HEK293 (cell line): ENCODE results near the gene DPM2.
A peak's percentile ranks its signal among the peaks of the same experiment; 100 is the strongest.

ENCODE experiments used
- CTCF ChIA-PET: fragments of 350-600 bp; formaldehyde crosslinking; extraction: SDS; loops from one replicate; lab custom pipeline; 2021; ENCODE audit warnings: antibody characterized with exemption; lab: Yijun Ruan, JAX
- POLR2A ChIA-PET: fragments of 300-600 bp; formaldehyde crosslinking; extraction: SDS; loops from one replicate; lab custom pipeline; 2020; ENCODE audit warnings: antibody characterized with exemption, inconsistent platforms; lab: Yijun Ruan, JAX
- H3K27ac ChIP-seq: fragments of 200-500 bp; sonication (Bioruptor generic); 2 replicates; pipeline ENCODE4 v1.5.1; 2014; ENCODE audit warnings: low read depth, low read length, control low read depth, inconsistent platforms; ENCODE audit errors: extremely low read depth
- H3K36me3 ChIP-seq, 2 experiments: fragments of 200-500 bp in 1 of 2; sonication (Bioruptor generic) in 1 of 2; 1 replicate in 1 of 2; 2 replicates in 1 of 2; pipeline ENCODE4 v1.5.1; 2014 to 2017; ENCODE audit warnings: inconsistent platforms in 2 of 2, low read length in 2 of 2; ENCODE audit not compliant: control insufficient read depth in 2 of 2, insufficient read depth in 1 of 2
- H3K4me1 ChIP-seq: fragments of 200-500 bp; sonication (Bioruptor generic); 2 replicates; pipeline ENCODE4 v1.5.1; 2014; ENCODE audit warnings: mild to moderate bottlenecking, low read length, inconsistent platforms; ENCODE audit not compliant: control insufficient read depth, insufficient read depth
- H3K4me3 ChIP-seq: 2 replicates; pipeline ENCODE4 v1.5.1; 2011; ENCODE audit warnings: low read depth, mild to moderate bottlenecking, control low read depth, low read length, moderate library complexity
- H3K9me3 ChIP-seq: fragments of 200-500 bp; sonication (Bioruptor generic); 2 replicates; pipeline ENCODE4 v1.5.1; 2014; ENCODE audit warnings: low read depth, low read length, inconsistent platforms; ENCODE audit not compliant: control insufficient read depth, insufficient read depth
- FEZF1 ChIP-seq: fragments of 450-650 bp; formaldehyde crosslinking; IDR thresholded peaks from 2 replicates; pipeline ENCODE4 v1.5.1; 2016; ENCODE audit warnings: missing biosample characterization, missing genetic modification characterization
- GLI4 ChIP-seq: fragments of 450-650 bp; formaldehyde crosslinking; IDR thresholded peaks from 2 replicates; pipeline ENCODE4 v1.5.1; 2016; ENCODE audit warnings: missing biosample characterization, missing genetic modification characterization
- GLIS1 ChIP-seq: fragments of 450-650 bp; formaldehyde crosslinking; IDR thresholded peaks from 2 replicates; pipeline ENCODE4 v1.5.1; 2016; ENCODE audit warnings: missing biosample characterization, missing genetic modification characterization
- GLIS2 ChIP-seq: fragments of 450-650 bp; formaldehyde crosslinking; IDR thresholded peaks from 2 replicates; pipeline ENCODE4 v1.5.1; 2016; ENCODE audit warnings: missing biosample characterization, missing genetic modification characterization
- KLF8 ChIP-seq: fragments of 450-650 bp; formaldehyde crosslinking; IDR thresholded peaks from 2 replicates; pipeline ENCODE4 v1.5.1; 2016; ENCODE audit warnings: missing biosample characterization, missing genetic modification characterization
- MEIS1 ChIP-seq: sonication (generic); formaldehyde crosslinking; IDR thresholded peaks from 2 replicates; pipeline ENCODE4 v1.8.1; 2022; ENCODE audit warnings: missing genetic modification reagents, mild to moderate bottlenecking, borderline replicate concordance
- SCRT1 ChIP-seq: fragments of 450-650 bp; formaldehyde crosslinking; IDR thresholded peaks from 2 replicates; pipeline ENCODE4 v1.5.1; 2016; ENCODE audit warnings: missing biosample characterization, missing genetic modification characterization, borderline replicate concordance
- SP3 ChIP-seq: fragments of 450-650 bp; formaldehyde crosslinking; IDR thresholded peaks from 2 replicates; pipeline ENCODE4 v1.5.1; 2016; ENCODE audit warnings: missing biosample characterization, missing genetic modification characterization
- ZBTB20 ChIP-seq: fragments of 450-650 bp; formaldehyde crosslinking; IDR thresholded peaks from 2 replicates; pipeline ENCODE4 v1.5.1; 2016; ENCODE audit warnings: missing biosample characterization, missing genetic modification characterization
- ZBTB26 ChIP-seq: fragments of 450-650 bp; formaldehyde crosslinking; optimal IDR thresholded peaks from 2 replicates; pipeline ENCODE3; 2016; ENCODE audit warnings: missing biosample characterization, mild to moderate bottlenecking, missing genetic modification characterization
- ZNF133 ChIP-seq: fragments of 450-650 bp; formaldehyde crosslinking; IDR thresholded peaks from 2 replicates; pipeline ENCODE4 v1.5.1; 2016; ENCODE audit warnings: missing biosample characterization, missing genetic modification characterization
- ZNF223 ChIP-seq: fragments of 450-650 bp; formaldehyde crosslinking; IDR thresholded peaks from 2 replicates; pipeline ENCODE4 v1.5.1; 2016; ENCODE audit warnings: missing biosample characterization, missing genetic modification characterization
- ZNF239 ChIP-seq: fragments of 450-650 bp; formaldehyde crosslinking; IDR thresholded peaks from 2 replicates; pipeline ENCODE4 v1.5.1; 2016; ENCODE audit warnings: missing biosample characterization, missing genetic modification characterization
- ZNF248 ChIP-seq: fragments of 450-650 bp; formaldehyde crosslinking; IDR thresholded peaks from 2 replicates; pipeline ENCODE4 v1.5.1; 2017; ENCODE audit warnings: missing biosample characterization, missing genetic modification characterization
- ZNF292 ChIP-seq: fragments of 450-650 bp; formaldehyde crosslinking; IDR thresholded peaks from 2 replicates; pipeline ENCODE4 v1.5.1; 2016; ENCODE audit warnings: low read depth, missing biosample characterization, missing genetic modification characterization, borderline replicate concordance
- ZNF335 ChIP-seq: fragments of 450-650 bp; formaldehyde crosslinking; conservative IDR thresholded peaks from 2 replicates; pipeline ENCODE4 v1.5.1; 2016; ENCODE audit warnings: missing biosample characterization, missing genetic modification characterization
- ZNF473 ChIP-seq: fragments of 450-650 bp; formaldehyde crosslinking; IDR thresholded peaks from 2 replicates; pipeline ENCODE4 v1.5.1; 2017; ENCODE audit warnings: missing biosample characterization, missing genetic modification characterization
- ZNF548 ChIP-seq: fragments of 450-650 bp; formaldehyde crosslinking; IDR thresholded peaks from 2 replicates; pipeline ENCODE4 v1.5.1; 2016; ENCODE audit warnings: missing biosample characterization, missing genetic modification characterization
- ZNF560 ChIP-seq: fragments of 450-650 bp; formaldehyde crosslinking; IDR thresholded peaks from 2 replicates; pipeline ENCODE4 v1.5.1; 2017; ENCODE audit warnings: missing biosample characterization, missing genetic modification characterization, borderline replicate concordance
- ZNF561 ChIP-seq: fragments of 450-650 bp; IDR thresholded peaks from 2 replicates; pipeline ENCODE4 v1.5.1; 2018; ENCODE audit warnings: missing biosample characterization, missing genetic modification characterization, borderline replicate concordance
- ZNF585B ChIP-seq: fragments of 450-650 bp; formaldehyde crosslinking; IDR thresholded peaks from 2 replicates; pipeline ENCODE4 v1.5.1; 2016; ENCODE audit warnings: missing biosample characterization, missing genetic modification characterization
- ZNF639 ChIP-seq: fragments of 450-650 bp; formaldehyde crosslinking; IDR thresholded peaks from 2 replicates; pipeline ENCODE4 v1.5.1; 2016; ENCODE audit warnings: missing biosample characterization, missing genetic modification characterization
- ZNF664 ChIP-seq: fragments of 450-650 bp; formaldehyde crosslinking; IDR thresholded peaks from 2 replicates; pipeline ENCODE4 v1.5.1; 2016; ENCODE audit warnings: missing biosample characterization, missing genetic modification characterization
- ZXDB ChIP-seq: fragments of 450-650 bp; formaldehyde crosslinking; IDR thresholded peaks from 2 replicates; pipeline ENCODE4 v1.5.1; 2016; ENCODE audit warnings: missing biosample characterization, missing genetic modification characterization
- TF ChIP-seq, protein P1 (sequence below): fragments of 450-650 bp; formaldehyde crosslinking; IDR thresholded peaks from 2 replicates; pipeline ENCODE4 v1.5.1; 2016; ENCODE audit warnings: missing biosample characterization, missing genetic modification characterization
- TF ChIP-seq, protein P2 (sequence below): fragments of 450-650 bp; IDR thresholded peaks from 2 replicates; pipeline ENCODE4 v1.5.1; 2018; ENCODE audit warnings: missing biosample characterization, missing genetic modification characterization
- TF ChIP-seq, protein P3 (sequence below): fragments of 450-650 bp; formaldehyde crosslinking; IDR thresholded peaks from 2 replicates; pipeline ENCODE4 v1.5.1; 2016; ENCODE audit warnings: missing biosample characterization, missing genetic modification characterization
- TF ChIP-seq, protein P4 (sequence below): fragments of 450-650 bp; formaldehyde crosslinking; IDR thresholded peaks from 2 replicates; pipeline ENCODE4 v1.5.1; 2016; ENCODE audit warnings: missing biosample characterization, missing genetic modification characterization, borderline replicate concordance

DPM2 gene

DNA sequence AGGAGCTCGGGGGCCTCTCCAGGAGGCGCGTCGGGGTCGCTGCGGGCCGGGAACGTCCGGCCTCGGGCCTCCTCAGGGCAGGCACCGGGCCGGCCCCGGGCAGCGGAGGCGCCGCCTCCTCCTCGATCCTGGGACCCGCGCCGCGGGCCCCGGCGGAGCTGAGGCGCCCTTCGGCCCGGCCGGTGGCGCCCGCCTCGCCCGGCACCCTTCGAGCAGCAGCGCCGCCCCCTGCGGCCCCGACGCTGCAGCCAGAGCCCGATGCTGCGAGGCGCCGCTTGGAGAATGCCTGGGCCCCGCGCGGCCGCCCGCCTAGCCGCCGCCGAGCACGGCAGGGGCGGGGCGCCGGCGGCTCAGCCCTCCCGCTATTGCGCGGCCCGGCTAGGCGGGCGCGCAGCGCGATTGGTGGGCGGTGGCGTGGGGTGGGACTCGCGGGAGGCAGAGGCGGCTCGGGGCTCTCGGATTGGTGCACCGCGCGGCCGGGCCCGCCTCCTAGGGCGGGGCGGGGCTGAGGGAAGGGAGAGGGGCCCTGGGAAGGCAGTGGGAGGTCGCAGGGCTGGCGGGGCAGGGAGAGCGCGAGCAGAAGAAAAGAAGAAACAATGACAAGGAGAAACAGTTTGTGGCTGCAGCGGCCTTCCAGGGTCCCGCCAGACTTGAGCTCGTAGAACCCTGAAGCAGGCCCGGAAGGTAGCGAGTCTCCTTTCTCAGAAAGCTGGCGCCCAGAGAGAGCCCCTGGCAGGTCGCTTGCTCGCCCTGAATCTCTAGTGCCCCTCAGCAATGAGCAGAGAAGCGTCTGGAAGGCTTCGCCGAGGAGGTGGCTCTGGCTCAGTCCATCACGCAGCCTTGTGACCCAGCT is 43.3 kb upstream of the DPM2 start, which contains the start of gene EEIG1 (continued):
- peak; percentile 84 for TF ChIP-seq SP3 (tag by site-specific recombination)
- peak; percentile 33 for TF ChIP-seq ZBTB26 (tag by site-specific recombination)
- no peak for TF ChIP-seq ZNF223 (tag by site-specific recombination)
- TF ChIP-seq KLF8 (tag by site-specific recombination): peak; percentile 32; the same call in 1 of the 2 replicates
- TF ChIP-seq ZNF561 (tag by site-specific recombination): no peak
- peak; percentile 69; the same call in 1 of the 2 replicates for TF ChIP-seq ZBTB20 (tag by site-specific recombination)
- TF ChIP-seq GLIS1 (tag by site-specific recombination): peak; percentile 83
- TF ChIP-seq FEZF1 (tag by site-specific recombination): no peak
- TF ChIP-seq ZNF239 (tag by site-specific recombination): no peak
- TF ChIP-seq GLIS2 (tag by site-specific recombination): peak; percentile 81
- TF ChIP-seq, protein P1, sequence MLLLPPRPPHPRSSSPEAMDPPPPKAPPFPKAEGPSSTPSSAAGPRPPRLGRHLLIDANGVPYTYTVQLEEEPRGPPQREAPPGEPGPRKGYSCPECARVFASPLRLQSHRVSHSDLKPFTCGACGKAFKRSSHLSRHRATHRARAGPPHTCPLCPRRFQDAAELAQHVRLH (tag by site-specific recombination): no peak
- TF ChIP-seq SCRT1 (tag by site-specific recombination): no peak
- no peak for TF ChIP-seq ZNF292 (tag by site-specific recombination)

DNA sequence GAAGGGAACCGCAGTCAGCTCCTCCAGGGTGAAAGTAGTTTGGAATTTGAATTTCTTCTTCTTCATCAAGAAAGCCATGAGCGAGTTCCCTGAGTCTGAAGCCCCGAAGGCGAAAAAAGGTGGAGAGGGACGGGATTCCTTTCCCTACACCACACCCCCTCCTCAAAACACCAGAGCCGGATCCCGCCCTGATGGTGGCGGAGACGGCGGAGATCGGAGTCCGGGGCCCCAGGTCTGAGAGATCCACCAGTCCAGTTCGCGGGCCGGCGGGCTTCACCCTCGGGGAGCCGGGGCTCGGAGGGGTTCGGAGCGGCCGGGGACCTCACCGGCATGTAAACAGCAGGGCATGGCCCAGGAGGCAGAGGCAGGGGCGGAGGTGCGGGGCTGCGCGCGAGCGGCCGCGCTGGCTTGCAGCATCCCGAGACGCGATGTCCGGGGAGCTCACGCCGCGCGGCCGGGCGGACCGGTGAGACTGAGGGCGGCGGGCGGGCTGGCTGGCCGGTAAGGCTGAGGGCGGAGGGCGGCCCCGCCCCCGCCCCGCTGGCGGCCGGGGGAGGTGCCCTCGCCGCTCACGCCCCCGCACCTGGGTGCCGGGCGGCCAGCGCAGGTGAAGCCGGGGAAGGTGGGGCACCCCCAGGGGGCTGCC is 42.5 kb upstream of the DPM2 start:
- peaks cover 6% of the 10 kb centered on the region; the same call in 1 of the 2 replicates for H3K4me1 ChIP-seq
- peak overlapping the region; percentile 81; the same call in 1 of the 2 replicates for H3K27ac ChIP-seq
- no peaks in the 10 kb centered on the region for H3K9me3 ChIP-seq
- peaks cover 0 to 3% of the 10 kb centered on the region in 2 experiments; a peak in 1 of 3 replicates for H3K36me3 ChIP-seq
- ChIA-PET POLR2A (interaction anchor here (0.5 to 2.8 kb wide), 15 partner anchors 10 to 391 kb away, joined by 3 to 19 read pairs (median 4); partner anchors contain the start of genes SLC25A25 and URM1), CTCF (interaction anchor here (1.0 to 10.0 kb wide), 6 partner anchors 31 to 145 kb away, joined by 3 to 94 read pairs (median 4); no protein-coding TSS in a partner anchor)
- peak overlapping the region; percentile 66 for H3K4me3 ChIP-seq
- TF ChIP-seq ZNF585B (tag by site-specific recombination): no peak
- TF ChIP-seq, protein P2, sequence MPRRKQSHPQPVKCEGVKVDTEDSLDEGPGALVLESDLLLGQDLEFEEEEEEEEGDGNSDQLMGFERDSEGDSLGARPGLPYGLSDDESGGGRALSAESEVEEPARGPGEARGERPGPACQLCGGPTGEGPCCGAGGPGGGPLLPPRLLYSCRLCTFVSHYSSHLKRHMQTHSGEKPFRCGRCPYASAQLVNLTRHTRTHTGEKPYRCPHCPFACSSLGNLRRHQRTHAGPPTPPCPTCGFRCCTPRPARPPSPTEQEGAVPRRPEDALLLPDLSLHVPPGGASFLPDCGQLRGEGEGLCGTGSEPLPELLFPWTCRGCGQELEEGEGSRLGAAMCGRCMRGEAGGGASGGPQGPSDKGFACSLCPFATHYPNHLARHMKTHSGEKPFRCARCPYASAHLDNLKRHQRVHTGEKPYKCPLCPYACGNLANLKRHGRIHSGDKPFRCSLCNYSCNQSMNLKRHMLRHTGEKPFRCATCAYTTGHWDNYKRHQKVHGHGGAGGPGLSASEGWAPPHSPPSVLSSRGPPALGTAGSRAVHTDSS (tag by site-specific recombination): no peak
- no peak for TF ChIP-seq ZNF664
- TF ChIP-seq ZNF560 (tag by site-specific recombination): no peak
- TF ChIP-seq ZNF335 (tag by site-specific recombination): peak; percentile 68
- no peak for TF ChIP-seq ZNF639 (tag by site-specific recombination)
- TF ChIP-seq, protein P3, sequence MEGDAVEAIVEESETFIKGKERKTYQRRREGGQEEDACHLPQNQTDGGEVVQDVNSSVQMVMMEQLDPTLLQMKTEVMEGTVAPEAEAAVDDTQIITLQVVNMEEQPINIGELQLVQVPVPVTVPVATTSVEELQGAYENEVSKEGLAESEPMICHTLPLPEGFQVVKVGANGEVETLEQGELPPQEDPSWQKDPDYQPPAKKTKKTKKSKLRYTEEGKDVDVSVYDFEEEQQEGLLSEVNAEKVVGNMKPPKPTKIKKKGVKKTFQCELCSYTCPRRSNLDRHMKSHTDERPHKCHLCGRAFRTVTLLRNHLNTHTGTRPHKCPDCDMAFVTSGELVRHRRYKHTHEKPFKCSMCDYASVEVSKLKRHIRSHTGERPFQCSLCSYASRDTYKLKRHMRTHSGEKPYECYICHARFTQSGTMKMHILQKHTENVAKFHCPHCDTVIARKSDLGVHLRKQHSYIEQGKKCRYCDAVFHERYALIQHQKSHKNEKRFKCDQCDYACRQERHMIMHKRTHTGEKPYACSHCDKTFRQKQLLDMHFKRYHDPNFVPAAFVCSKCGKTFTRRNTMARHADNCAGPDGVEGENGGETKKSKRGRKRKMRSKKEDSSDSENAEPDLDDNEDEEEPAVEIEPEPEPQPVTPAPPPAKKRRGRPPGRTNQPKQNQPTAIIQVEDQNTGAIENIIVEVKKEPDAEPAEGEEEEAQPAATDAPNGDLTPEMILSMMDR (tag by site-specific recombination): no peak
- no peak for TF ChIP-seq ZNF473 (tag by site-specific recombination)
- no peak for TF ChIP-seq MEIS1
- TF ChIP-seq GLI4 (tag by site-specific recombination): no peak
- TF ChIP-seq ZNF292 (tag by site-specific recombination): no peak
- no peak for TF ChIP-seq ZXDB (tag by site-specific recombination)
- TF ChIP-seq ZBTB20 (tag by site-specific recombination): peak; percentile 87
- no peak for TF ChIP-seq ZNF548 (tag by site-specific recombination)
- no peak for TF ChIP-seq ZNF133 (tag by site-specific recombination)
- TF ChIP-seq, protein P4, sequence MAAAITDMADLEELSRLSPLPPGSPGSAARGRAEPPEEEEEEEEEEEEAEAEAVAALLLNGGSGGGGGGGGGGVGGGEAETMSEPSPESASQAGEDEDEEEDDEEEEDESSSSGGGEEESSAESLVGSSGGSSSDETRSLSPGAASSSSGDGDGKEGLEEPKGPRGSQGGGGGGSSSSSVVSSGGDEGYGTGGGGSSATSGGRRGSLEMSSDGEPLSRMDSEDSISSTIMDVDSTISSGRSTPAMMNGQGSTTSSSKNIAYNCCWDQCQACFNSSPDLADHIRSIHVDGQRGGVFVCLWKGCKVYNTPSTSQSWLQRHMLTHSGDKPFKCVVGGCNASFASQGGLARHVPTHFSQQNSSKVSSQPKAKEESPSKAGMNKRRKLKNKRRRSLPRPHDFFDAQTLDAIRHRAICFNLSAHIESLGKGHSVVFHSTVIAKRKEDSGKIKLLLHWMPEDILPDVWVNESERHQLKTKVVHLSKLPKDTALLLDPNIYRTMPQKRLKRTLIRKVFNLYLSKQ (tag by site-specific recombination): no peak
- no peak for TF ChIP-seq ZNF248
